Femur (tissue), 1 donor: ENCODE results near the gene GSTT2.

Experiments
- DNase-seq: peaks from one replicate; pipeline ENCODE4 v3.0.0-alpha.2; 2017

The GSTT2 gene

GRCh38 chr22:24009227-24010017 lies 29.5 kb downstream of the GSTT2 start:
- no peak for DNase-seq

DNA sequence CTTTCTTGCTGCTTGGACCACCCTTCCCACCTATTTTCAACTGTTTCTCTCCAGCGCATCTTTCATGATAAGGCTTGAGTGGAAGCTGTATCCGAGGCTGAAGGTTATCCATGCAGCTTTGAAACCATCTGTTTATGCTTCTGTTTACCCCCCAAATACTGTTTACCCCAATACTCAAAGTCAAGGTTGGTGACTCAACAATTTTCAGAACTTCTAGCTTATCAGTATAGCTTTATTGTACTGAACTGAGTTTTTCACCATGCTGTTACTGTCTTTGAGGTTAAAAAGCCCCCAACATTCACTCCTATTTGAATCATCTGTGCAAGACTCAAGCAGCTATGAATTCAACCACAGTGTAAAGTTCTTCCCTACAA lies 30.1 kb downstream of the GSTT2 start:
- DNase-seq = no peak

DNA sequence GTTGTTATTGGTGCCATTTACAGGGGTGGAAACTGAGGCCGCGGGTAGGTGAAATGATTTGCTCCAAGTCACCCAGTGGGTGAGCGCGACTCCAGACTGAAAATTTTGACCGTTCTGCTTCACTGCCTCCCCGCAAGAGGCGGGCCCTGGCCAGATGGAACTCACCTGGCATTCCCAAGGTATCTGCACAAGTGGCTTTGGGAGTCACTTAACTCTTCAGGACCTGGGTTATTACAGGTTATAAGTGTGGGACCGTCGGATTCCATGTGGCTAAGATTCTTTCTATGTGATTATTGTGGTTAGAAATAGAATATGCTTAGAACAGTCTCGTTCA lies 31.8 kb downstream of the GSTT2 start:
- DNase-seq = no peak

DNA sequence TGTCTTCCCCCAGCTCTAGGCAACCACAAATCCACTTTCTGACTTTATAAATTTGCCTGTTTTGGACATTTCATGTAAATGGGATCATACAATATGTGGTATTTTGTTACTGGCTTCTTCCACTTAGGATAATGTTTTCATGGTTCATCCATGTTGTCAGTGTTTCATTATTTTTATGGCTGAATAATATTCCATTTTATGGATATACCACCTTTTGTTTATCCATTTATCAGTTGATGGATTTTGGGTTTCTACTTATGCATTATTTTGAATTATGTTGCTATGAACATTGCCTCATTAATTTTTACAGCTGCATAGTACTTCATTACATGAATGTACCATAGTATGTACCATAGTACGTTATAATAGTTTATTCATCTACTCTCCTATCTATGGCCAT lies 36.2 kb downstream of the GSTT2 start:
- DNase-seq = no peak

DNA sequence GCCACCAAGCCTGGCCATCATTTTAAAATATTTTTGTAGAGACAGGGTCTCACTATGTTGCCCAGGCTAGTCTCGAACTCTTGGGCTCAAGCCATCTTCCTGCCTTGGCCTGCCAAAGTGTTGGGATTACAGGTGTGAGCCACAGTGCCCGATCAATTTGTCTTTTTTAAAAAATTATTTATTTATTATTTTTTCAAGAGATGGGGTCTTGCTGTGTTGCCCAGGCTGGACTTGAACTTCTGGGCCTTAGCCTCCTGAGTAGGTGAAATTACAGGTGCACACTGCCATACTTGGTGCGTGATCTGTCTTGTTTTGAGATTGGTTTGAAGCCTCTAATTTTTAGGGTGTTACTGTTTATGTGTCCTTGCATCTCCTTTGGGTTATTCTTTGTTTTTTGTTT lies 41.4 kb downstream of the GSTT2 start:
- no peak for DNase-seq

GRCh38 chr22:24023204-24023789 lies 43.4 kb downstream of the GSTT2 start:
- DNase-seq = no peak

GRCh38 chr22:24024354-24024753 lies 44.4 kb downstream of the GSTT2 start:
- DNase-seq = no peak

GRCh38 chr22:24025475-24025874 lies 45.5 kb downstream of the GSTT2 start:
- no peak for DNase-seq

- DNase-seq = no peak
These were observed 46.1 kb downstream of the GSTT2 start for GRCh38 chr22:24026056-24026455.

GRCh38 chr22:24026733-24027132 lies 46.8 kb downstream of the GSTT2 start:
- no peak for DNase-seq

DNA sequence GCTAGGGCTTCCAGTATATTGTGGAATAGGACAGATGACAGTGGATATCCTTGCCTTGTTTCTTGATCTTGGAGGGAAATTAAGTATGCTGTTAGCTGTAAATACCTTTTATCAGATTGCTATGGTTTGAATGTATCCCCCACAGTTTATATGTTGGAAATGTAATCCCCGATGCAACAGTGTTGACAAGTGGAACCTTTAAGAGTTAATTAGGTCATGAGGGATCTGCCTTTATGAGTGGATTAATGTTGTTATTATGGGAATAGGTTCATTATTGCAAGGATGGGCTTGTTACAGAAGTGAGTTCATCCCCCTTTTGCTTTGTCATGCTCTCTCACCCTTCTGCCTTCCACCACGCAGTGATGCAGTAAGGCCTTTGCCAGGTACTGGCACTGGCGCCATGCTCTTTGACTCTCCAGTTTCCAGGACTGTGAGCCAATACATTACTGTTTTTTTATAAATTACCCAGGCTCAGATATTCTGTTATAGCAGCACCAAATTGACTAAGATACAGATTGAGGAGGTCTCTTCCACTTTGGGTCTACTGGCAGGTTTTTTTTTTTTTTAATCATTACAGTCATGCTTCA lies 47.5 kb downstream of the GSTT2 start:
- DNase-seq = no peak

DNA sequence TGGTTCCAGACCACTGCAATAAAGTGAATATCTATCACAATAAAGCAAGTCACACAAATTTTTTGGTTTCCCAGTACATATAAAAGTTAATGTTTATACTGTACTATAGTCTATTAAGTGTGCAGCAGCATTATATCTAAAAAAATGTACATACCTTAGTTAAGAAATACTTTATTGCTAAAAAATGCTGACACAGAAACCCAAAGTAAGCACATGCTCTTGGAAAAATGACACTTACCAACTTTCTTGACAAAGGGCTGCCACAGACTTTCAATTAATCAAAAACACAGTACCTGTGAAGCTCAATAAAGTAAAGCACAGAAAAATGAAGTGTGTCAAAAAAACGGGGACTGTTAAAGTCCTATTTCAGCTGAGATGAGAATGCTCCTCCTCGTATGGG lies 48.1 kb downstream of the GSTT2 start:
- no peak for DNase-seq

DNA sequence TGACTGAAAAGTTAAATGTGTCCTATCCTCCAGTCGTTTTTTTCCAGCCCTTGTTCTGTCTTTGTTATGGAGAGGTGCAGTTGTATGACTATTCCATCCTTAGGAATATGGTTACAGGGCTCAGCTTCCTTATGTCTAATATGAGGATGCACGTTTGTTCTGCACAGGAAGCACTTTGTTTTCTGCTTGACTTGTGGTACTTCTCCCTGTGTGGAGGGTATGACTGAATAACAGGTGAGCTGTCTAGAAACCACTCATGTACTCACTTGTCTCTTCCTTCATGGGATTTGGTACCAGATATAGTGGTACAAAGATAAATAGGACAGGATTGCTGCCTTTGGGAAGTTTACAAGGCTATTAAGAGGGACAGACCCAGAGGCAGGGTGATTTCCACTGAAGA lies 48.6 kb downstream of the GSTT2 start:
- no peak for DNase-seq

GRCh38 chr22:24029304-24029703 lies 49.4 kb downstream of the GSTT2 start:
- no peak for DNase-seq

- no peak for DNase-seq
These were observed 50.3 kb downstream of the GSTT2 start for GRCh38 chr22:24030186-24030702.
